DMS153 treated with DMSO at 0.1 percent for 48 hours (cell line): ENCODE results near the gene NR4A3.

Experiments used
- DNase-seq: peaks from one replicate; lab custom pipeline; 2025; ENCODE audit not compliant: unreplicated experiment; lab: John Stamatoyannopoulos, UW

NR4A3 gene

DNA sequence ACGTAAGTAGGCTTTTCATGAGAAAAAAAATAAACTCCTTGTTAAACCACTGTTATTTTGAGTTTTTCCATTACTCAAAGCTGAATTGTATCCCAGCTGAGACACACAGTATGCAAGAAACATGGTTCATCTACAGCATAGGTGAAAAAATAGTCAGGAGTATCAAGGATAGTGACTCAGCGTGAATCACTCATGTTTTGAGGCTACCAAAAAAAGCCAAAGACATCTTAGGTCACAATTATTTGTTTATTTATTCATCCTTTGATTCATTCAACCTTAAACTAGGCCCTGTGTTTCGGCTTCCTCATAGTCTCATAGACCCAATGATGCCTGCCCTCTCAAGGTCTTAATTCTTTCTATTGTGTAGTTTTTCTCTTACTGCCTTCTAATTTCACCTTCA lies 51.8 kb downstream of the NR4A3 start:
- DNase-seq, result no peak

GRCh38 chr9:99873943-99874584 lies 52.4 kb downstream of the NR4A3 start:
- DNase-seq, result no peak

DNA sequence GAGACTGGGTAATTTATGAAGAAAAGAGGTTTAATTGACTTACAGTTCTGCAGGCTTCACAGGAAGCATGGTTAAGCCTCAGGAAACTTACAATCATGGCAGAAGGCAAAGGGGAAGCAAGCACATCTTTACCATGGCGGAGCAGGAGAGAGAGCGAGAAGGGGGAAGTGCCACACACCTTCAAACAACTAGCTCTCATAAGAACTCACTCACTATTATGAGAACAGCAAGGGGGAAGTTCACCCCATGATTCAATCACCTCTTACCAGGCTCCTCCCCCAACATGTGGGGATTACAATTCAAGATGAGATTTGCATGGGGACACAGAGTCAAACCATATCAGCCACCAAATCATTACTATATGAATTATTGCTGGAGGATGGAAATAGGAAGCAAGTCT lies 54.5 kb downstream of the NR4A3 start:
- DNase-seq, result no peak

- DNase-seq, result no peak
Observed at GRCh38 chr9:99878651-99879050, 57.0 kb downstream of the NR4A3 start.

DNA sequence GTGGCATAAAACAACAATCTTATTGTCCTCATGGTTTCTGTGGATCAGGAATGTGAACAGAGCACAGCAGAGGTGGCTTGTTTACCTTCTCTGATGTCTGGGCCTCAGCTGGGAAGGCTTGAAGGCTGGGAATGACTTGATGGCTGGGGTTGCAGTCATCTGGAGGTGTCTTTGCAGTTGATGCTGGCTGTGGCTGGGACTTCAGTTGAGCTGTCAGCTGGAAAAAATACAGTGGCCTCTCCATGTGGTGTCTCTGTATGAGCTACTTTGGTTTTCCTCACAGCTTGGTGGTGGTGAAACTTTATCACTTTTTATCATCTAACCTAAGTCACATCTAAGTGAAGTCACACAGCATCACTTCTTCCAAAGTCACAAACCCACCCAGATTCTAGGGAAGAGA lies 60.1 kb downstream of the NR4A3 start:
- no peak for DNase-seq

- no peak for DNase-seq
Observed at GRCh38 chr9:99885747-99886146, 64.1 kb downstream of the NR4A3 start.

- no peak for DNase-seq
Observed at GRCh38 chr9:99889120-99889519, 67.4 kb downstream of the NR4A3 start.

- no peak for DNase-seq
Observed at GRCh38 chr9:99894826-99895225, 73.1 kb downstream of the NR4A3 start.

- DNase-seq, result no peak
Observed at GRCh38 chr9:99895510-99895909, 73.8 kb downstream of the NR4A3 start.

DNA sequence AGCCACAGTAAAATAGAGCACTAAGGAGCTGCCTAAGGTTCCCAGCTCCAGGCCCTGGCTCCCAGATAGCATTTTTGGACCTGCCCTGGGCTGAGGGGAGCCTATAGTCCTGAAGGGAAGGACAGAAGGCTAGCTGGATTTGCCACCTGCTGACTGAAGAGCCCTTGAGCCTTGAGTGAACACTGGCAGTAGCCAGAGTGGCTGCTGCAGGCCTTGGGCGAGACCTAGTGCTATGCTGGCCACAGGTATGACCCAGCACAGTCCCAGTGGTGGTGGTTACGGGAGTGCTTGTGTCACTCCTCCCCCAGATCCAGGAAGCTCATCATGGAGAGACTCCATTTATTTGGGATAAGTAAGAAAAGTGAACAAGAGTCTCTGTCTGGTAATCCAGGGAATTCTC lies 74.4 kb downstream of the NR4A3 start:
- no peak for DNase-seq

DNA sequence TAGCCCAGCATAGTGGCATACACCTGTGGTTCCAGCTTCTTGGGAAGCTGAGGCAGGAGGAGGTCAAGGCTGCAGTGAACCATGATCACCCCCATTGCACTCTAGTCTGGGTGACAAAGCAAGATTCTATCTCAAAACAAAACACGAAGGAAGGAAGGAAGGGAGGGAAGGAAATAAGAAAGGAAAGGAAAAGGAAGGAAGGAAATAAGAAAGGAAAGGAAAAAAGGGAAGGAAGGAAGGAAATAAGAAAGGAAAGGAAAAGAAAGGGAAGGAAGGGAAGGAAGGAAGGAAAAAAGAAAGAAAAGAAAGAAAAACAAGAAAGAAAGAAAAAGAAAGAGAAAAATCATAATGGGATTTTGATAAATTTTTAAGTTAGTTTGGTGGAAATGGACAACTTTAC lies 81.7 kb downstream of the NR4A3 start:
- DNase-seq, result no peak

DNA sequence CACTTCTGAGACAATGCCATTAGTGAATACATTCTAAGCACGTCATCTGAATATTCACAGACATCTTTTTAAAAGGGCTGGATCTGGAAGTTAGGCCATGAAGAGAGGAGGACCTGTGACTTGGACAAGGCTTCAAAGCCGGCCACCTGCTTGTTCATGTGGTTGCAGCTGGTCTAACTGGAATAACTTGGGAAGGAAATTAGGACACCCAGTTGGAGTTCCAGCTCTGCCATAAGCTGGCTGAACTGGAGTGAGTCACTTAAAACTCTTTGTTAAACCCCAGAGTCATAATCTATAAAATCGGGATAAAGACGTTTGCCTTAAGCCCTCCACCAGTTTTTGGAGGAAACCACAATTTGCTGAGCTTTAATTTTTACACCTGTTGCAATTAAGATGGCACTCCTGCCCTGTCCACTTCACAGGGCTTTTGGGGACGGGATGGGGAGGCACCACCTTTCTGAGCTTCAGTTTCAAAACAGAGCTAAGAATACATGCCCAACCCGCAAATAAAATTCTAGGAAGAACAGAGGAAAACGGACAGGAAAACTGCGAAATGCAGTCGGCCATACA lies 84.2 kb downstream of the NR4A3 start:
- DNase-seq, result no peak

- DNase-seq, result peak; percentile 65
Observed at GRCh38 chr9:99906403-99907207, 84.9 kb downstream of the NR4A3 start, which contains the start of gene STX17. Gene STX17 (plus strand): TSS chr9:99906654. CDS start chr9:99915240, 8,586 bp downstream.

- no peak for DNase-seq
Observed at GRCh38 chr9:99907208-99907532, 85.5 kb downstream of the NR4A3 start.

GRCh38 chr9:99911600-99911999 lies 89.9 kb downstream of the NR4A3 start:
- DNase-seq, result no peak
